Vagina (tissue), 2 donors: ENCODE results near the gene ADGRV1. TPM values are rescaled to one million over a fixed set of nuclear protein-coding genes. Genes with fewer than 3 reads are reported as not detected.

Source experiments
- DNase-seq, 2 donors: peaks; one replicate each; pipeline ENCODE4 v3.0.0-alpha.2; 2017; ENCODE audit errors: extremely low spot score in 2 of 2
- H3K27ac ChIP-seq: fragments of 200-600 bp; sonication (generic); one replicate; pipeline ENCODE4 v1.5.1; 2019
- H3K27me3 ChIP-seq: fragments of 200-600 bp; sonication (generic); one replicate; pipeline ENCODE4 v1.5.1; 2019
- H3K36me3 ChIP-seq, 2 donors: fragments of 200-600 bp; sonication (generic); one replicate each; pipeline ENCODE4 v1.5.1; 2017 to 2019
- H3K4me1 ChIP-seq: fragments of 200-600 bp; sonication (generic); one replicate; pipeline ENCODE4 v1.5.1; 2019
- H3K4me3 ChIP-seq, 2 donors: fragments of 200-600 bp; sonication (generic); 1 replicate in 1 of 2; 2 replicates in 1 of 2; pipeline ENCODE4 v1.5.1; 2016 to 2019
- H3K9me3 ChIP-seq: fragments of 200-600 bp; sonication (generic); one replicate; pipeline ENCODE4 v1.5.1; 2019
- POLR2A ChIP-seq, 2 donors: fragments of 450-650 bp; IDR thresholded peaks; one replicate each; pipeline ENCODE4 v1.6.1; 2017; ENCODE audit warnings: antibody characterized with exemption in 2 of 2, mild to moderate bottlenecking in 2 of 2, moderate library complexity in 2 of 2
- POLR2AphosphoS5 ChIP-seq, 2 donors: sonication (generic); formaldehyde crosslinking; IDR thresholded peaks; one replicate each; pipeline ENCODE4 v1.9.0; 2017; ENCODE audit warnings: antibody characterized with exemption in 2 of 2, mild to moderate bottlenecking in 2 of 2, low read depth in 1 of 2; ENCODE audit not compliant: insufficient read depth in 1 of 2
- intact Hi-C: fragments of 100-400 bp; cut with DNase I; formaldehyde crosslinking; loops from one replicate; pipeline ENCODE4 v1.15.1; 2023
- total RNA-seq: library from RNA; depleted of rRNA; stranded (reverse); fragments of >200 nt; gene quantifications from one replicate; pipeline ENCODE4 v1.2.3, GENCODE V29; 2016
- TF ChIP-seq, protein P1 (sequence below), 3 experiments: fragments of 450-650 bp in 2 of 3; fragments of 200-600 bp in 1 of 3; sonication (generic) in 1 of 3; IDR thresholded peaks; one replicate each; pipeline ENCODE4 v1.5.1; 2017 to 2019; ENCODE audit warnings: antibody characterized with exemption in 3 of 3, mild to moderate bottlenecking in 2 of 3, moderate library complexity in 2 of 3

ADGRV1 gene
- total RNA-seq, 1 donor from 2014 or later: 10.6 TPM

DNA sequence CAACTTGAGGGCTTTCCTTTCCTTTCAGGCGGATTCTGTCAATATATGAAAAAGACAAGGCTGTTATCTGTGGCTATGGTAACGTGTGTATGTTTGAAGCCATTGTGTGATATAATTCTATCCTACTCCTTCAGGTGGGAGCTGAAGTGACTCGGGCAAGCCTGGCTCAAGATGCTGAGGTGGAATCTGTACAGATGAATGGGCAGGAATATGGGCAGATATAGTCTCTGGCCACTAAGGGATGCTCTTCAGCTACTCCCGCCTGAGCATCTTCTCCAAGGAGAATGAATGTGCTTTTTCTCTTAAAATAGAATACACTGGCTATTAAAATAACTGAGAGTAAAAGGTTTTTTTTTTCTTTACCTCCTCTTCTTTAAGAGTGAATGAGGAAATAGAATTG lies 244.8 kb downstream of the ADGRV1 start:
- Histone ChIP-seq H3K4me3 (no peak overlapping the region), H3K36me3 (no peaks in the 10 kb centered on the region), H3K4me1 (no peaks in the 10 kb centered on the region), H3K27ac (no peak overlapping the region), H3K9me3 (no peaks in the 10 kb centered on the region), H3K27me3 (no peaks in the 10 kb centered on the region)
- intact Hi-C loops: no loop called here
- no peak for DNase-seq
- TF ChIP-seq POLR2A (IDR thresholded peaks at IDR 0.05) (no peak), POLR2AphosphoS5 (IDR thresholded peaks at IDR 0.05; ENCODE audit: insufficient read depth in 1 of 2, low read depth in 1 of 2) (no peak)
- TF ChIP-seq, protein P1, sequence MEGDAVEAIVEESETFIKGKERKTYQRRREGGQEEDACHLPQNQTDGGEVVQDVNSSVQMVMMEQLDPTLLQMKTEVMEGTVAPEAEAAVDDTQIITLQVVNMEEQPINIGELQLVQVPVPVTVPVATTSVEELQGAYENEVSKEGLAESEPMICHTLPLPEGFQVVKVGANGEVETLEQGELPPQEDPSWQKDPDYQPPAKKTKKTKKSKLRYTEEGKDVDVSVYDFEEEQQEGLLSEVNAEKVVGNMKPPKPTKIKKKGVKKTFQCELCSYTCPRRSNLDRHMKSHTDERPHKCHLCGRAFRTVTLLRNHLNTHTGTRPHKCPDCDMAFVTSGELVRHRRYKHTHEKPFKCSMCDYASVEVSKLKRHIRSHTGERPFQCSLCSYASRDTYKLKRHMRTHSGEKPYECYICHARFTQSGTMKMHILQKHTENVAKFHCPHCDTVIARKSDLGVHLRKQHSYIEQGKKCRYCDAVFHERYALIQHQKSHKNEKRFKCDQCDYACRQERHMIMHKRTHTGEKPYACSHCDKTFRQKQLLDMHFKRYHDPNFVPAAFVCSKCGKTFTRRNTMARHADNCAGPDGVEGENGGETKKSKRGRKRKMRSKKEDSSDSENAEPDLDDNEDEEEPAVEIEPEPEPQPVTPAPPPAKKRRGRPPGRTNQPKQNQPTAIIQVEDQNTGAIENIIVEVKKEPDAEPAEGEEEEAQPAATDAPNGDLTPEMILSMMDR (IDR thresholded peaks at IDR 0.05): no peak

DNA sequence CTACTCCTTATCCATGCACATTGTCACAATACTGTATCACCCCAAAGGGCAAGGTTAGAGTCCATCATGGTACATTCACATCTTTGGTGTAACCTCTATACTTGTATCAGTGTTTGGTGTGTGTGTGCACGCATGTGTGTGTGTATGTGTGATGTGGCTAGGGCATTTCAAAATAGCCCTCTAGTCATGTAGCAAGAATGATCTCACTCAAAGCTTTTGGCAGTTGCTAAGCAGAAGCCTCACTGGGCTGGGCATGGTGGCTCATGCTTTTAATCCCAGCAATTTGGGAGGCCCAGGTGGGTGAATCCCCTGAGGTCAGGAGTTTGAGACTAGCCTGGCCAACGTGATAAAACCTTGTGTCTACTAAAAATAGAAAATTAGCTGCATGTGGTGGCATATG lies 245.3 kb downstream of the ADGRV1 start:
- no peak for DNase-seq
- Histone ChIP-seq H3K27ac (no peak overlapping the region), H3K4me1 (no peaks in the 10 kb centered on the region), H3K9me3 (no peaks in the 10 kb centered on the region), H3K4me3 (no peak overlapping the region), H3K36me3 (no peaks in the 10 kb centered on the region), H3K27me3 (no peaks in the 10 kb centered on the region)
- intact Hi-C loops: no loop called here
- no peak for TF ChIP-seq POLR2AphosphoS5 (IDR thresholded peaks at IDR 0.05; ENCODE audit: insufficient read depth in 1 of 2, low read depth in 1 of 2)
- TF ChIP-seq, protein P1 (IDR thresholded peaks at IDR 0.05): no peak
- no peak for TF ChIP-seq POLR2A (IDR thresholded peaks at IDR 0.05)

DNA sequence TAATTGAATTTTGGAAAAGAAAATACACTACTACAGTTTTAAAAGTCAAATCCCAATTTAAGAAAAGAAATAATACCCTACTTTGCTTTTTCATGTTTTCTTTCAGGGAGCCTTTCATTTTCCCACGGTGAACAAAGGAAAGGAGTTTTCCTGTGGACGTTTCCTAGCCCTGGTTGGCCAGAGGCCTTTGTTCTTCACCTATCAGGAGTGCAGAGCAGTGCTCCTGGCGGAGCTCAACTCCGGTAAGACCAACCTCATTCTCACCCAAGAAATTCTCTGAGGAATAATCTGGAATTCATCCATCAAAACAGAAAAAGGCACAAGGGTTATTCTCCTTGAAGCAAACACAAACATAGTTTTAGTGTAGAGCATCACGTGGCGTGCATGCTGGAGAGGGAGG lies 248.9 kb downstream of the ADGRV1 start:
- no peak overlapping the region for H3K4me3 ChIP-seq
- no peaks in the 10 kb centered on the region for H3K9me3 ChIP-seq
- DNase-seq: no peak
- TF ChIP-seq, protein P1 (IDR thresholded peaks at IDR 0.05): no peak
- TF ChIP-seq POLR2A (IDR thresholded peaks at IDR 0.05) (no peak), POLR2AphosphoS5 (IDR thresholded peaks at IDR 0.05; ENCODE audit: insufficient read depth in 1 of 2, low read depth in 1 of 2) (no peak)
- no peaks in the 10 kb centered on the region for H3K27me3 ChIP-seq
- H3K4me1 ChIP-seq: no peaks in the 10 kb centered on the region
- intact Hi-C loops: no loop called here
- H3K36me3 ChIP-seq: no peaks in the 10 kb centered on the region
- no peak overlapping the region for H3K27ac ChIP-seq

DNA sequence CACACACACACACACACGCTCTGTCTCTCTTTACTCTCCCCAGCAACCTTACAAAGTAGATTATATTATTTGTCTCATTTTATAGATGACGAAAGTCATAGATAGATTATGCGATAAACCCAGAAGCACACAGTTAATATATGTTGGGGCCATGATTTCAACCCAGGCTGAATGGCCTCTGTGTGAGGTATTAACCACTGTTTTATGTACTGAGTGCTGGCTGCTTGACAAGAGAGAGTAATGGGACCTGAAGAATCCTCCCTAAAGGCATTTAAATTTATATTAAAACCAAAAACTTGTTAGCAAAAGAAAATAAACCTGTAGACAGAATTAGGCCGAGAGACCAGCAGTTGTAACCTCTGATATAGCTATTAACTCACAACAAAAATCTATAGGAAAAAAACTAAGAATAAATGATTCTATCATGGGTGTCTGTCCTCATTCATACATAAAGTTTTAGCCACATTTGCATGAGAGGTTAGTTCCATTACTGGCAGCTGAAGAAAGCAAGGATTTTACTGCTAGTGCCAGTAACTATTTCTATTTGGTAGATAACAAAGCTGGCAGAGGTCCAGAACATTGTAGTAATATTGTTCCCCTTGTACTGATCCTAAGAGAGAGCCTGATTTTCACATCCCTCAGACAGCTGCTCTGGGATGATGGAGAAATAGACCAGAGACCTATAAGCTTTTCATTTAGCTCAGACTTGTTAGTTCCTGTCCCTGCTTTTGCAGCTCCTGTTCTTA lies 250.9 kb downstream of the ADGRV1 start:
- no peak for DNase-seq
- H3K27ac ChIP-seq: no peak overlapping the region
- no peaks in the 10 kb centered on the region for H3K36me3 ChIP-seq
- TF ChIP-seq POLR2AphosphoS5 (IDR thresholded peaks at IDR 0.05; ENCODE audit: insufficient read depth in 1 of 2, low read depth in 1 of 2) (no peak), POLR2A (IDR thresholded peaks at IDR 0.05) (no peak)
- TF ChIP-seq, protein P1 (IDR thresholded peaks at IDR 0.05): no peak
- intact Hi-C loops: no loop called here
- H3K9me3 ChIP-seq: no peaks in the 10 kb centered on the region
- H3K27me3 ChIP-seq: no peaks in the 10 kb centered on the region
- H3K4me1 ChIP-seq: no peaks in the 10 kb centered on the region
- no peak overlapping the region for H3K4me3 ChIP-seq

DNA sequence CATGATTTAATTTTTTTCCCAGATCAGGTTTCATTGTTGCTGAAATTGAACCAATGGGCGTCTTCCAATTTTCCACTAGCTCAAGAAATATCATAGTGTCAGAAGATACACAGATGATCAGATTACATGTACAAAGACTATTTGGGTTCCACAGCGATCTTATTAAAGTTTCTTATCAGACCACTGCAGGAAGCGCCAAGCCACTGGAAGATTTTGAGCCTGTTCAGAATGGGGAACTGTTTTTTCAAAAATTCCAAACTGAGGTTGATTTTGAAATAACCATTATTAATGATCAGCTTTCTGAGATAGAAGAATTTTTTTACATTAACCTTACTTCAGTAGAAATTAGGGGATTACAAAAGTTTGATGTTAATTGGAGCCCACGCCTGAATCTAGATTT lies 251.6 kb downstream of the ADGRV1 start:
- no peaks in the 10 kb centered on the region for H3K36me3 ChIP-seq
- intact Hi-C loops: no loop called here
- no peaks in the 10 kb centered on the region for H3K9me3 ChIP-seq
- TF ChIP-seq POLR2A (IDR thresholded peaks at IDR 0.05): no peak
- no peaks in the 10 kb centered on the region for H3K4me1 ChIP-seq
- H3K27me3 ChIP-seq: no peaks in the 10 kb centered on the region
- DNase-seq: no peak
- H3K4me3 ChIP-seq: no peak overlapping the region
- H3K27ac ChIP-seq: no peak overlapping the region
